Loucy (cell line): ENCODE data around the gene CSTPP1.

ENCODE experiments used
- CTCF ChIP-seq: fragments of 200-600 bp; sonication (generic); conservative IDR thresholded peaks from 2 replicates; pipeline ENCODE4 v1.5.1; 2014; ENCODE audit warnings: mild to moderate bottlenecking, antibody characterized with exemption, low read length
- EZH2phosphoT487 ChIP-seq: fragments of 200-600 bp; IDR thresholded peaks from 2 replicates; pipeline ENCODE4 v1.6.1; 2018; ENCODE audit warnings: antibody characterized with exemption, mild to moderate bottlenecking, moderate library complexity, borderline replicate concordance

- TF ChIP-seq CTCF (no peak), EZH2phosphoT487 (no peak)
Observed at GRCh38 chr11:47050284-47050683, 113.7 kb downstream of the CSTPP1 start.
